Measurements from ENCODE around the gene SMS. TPM values are rescaled to one million over a fixed set of nuclear protein-coding genes. Genes with fewer than 3 reads are reported as not detected.

SMS gene
- total and polyA plus RNA-seq, 2 donors (not counting 1 experiment from before 2014, with no cell fraction given), result 7.0 to 30.5 TPM

GRCh38 chrX:21958187-21958586, 17.7 kb downstream of the SMS start:
- peaks cover 50% of the 10 kb centered on the region for H3K4me1 Mint-ChIP-seq

GRCh38 chrX:21958916-21959315, 18.4 kb downstream of the SMS start:
- POLR2A ChIA-PET, result no interaction called here
- Histone ChIP-seq H3K36me3 (replicated peaks in 1 of 2; ENCODE audit: control extremely low read depth in 1 of 2, control insufficient read depth in 1 of 2, extremely low read depth in 1 of 2, insufficient read depth in 2 of 2, low read length in 1 of 2) (no peaks in the 10 kb centered on the region), H3K4me1 (ENCODE audit: control insufficient read depth in 2 of 2, insufficient read depth in 2 of 2, low read length in 2 of 2) (peaks cover 6 to 13% of the 10 kb centered on the region in 2 donors), H4K20me1 (ENCODE audit: control insufficient read depth, insufficient read depth, low read length, poor library complexity, severe bottlenecking) (no peaks in the 10 kb centered on the region), H3K4me2 (replicated peaks; ENCODE audit: low read depth, low read length, poor library complexity, severe bottlenecking) (no peak overlapping the region), H3K9ac (ENCODE audit: low read length) (no peak overlapping the region), H3K4me3 (ENCODE audit: control extremely low read depth in 1 of 5, extremely low read depth in 1 of 5, insufficient read depth in 1 of 5, low read depth in 2 of 5, low read length in 4 of 5) (no peak overlapping the region), H3K27ac (ENCODE audit: low read length in 2 of 2) (no peak overlapping the region), H2AFZ (ENCODE audit: insufficient read depth, low read depth, low read length, poor library complexity, severe bottlenecking) (no peak overlapping the region), H3K79me2 (ENCODE audit: control insufficient read depth, insufficient read depth, low read length) (peaks cover 51% of the 10 kb centered on the region), H3K9me3 (ENCODE audit: control extremely low read depth in 1 of 3, control insufficient read depth in 2 of 3, insufficient read depth in 1 of 3, low read length in 2 of 3) (no peaks in the 10 kb centered on the region), H3K27me3 (replicated peaks in 1 of 4; ENCODE audit: control extremely low read depth in 1 of 4, control insufficient read depth in 3 of 4, insufficient read depth in 4 of 4, low read length in 3 of 4) (no peaks in the 10 kb centered on the region)
- no peak for TF ChIP-seq EZH2 (IDR thresholded peaks at IDR 0.05; ENCODE audit: borderline replicate concordance, insufficient read depth, low read depth, low read length, poor library complexity, severe bottlenecking)
- no peak for TF ChIP-seq CTCF (IDR thresholded peaks at IDR 0.05)
- no peak overlapping the region for H3K4me3 Mint-ChIP-seq
- DNase-seq (no peak), ATAC-seq (ENCODE audit: low read depth) (no peak)
- H3K27ac Mint-ChIP-seq, result no peak overlapping the region
- CTCF ChIA-PET, result no interaction called here
- no peaks in the 10 kb centered on the region for H3K9me3 Mint-ChIP-seq (ENCODE audit: insufficient read depth)
- intact Hi-C loops (cut with micrococcal nuclease), result no loop called here
- WGBS (ENCODE audit: insufficient coverage), result 100% methylated on average over 3 of the region's 4 CpGs
- H3K27me3 Mint-ChIP-seq, result no peaks in the 10 kb centered on the region
- H3K4me1 Mint-ChIP-seq, result peaks cover 49% of the 10 kb centered on the region

More at GRCh38 chrX:21958187-21958586, 17.7 kb downstream of the SMS start:
- H3K4me3 Mint-ChIP-seq, result no peak overlapping the region
- Histone ChIP-seq H3K4me1 (ENCODE audit: control insufficient read depth in 2 of 2, insufficient read depth in 2 of 2, low read length in 2 of 2) (peaks cover 6 to 13% of the 10 kb centered on the region in 2 donors), H3K4me3 (ENCODE audit: control extremely low read depth in 1 of 5, extremely low read depth in 1 of 5, insufficient read depth in 1 of 5, low read depth in 2 of 5, low read length in 4 of 5) (no peak overlapping the region), H3K27ac (ENCODE audit: low read length in 2 of 2) (no peak overlapping the region), H3K79me2 (ENCODE audit: control insufficient read depth, insufficient read depth, low read length) (peaks cover 58% of the 10 kb centered on the region), H3K36me3 (replicated peaks in 1 of 2; ENCODE audit: control extremely low read depth in 1 of 2, control insufficient read depth in 1 of 2, extremely low read depth in 1 of 2, insufficient read depth in 2 of 2, low read length in 1 of 2) (no peaks in the 10 kb centered on the region), H2AFZ (ENCODE audit: insufficient read depth, low read depth, low read length, poor library complexity, severe bottlenecking) (no peak overlapping the region), H3K4me2 (replicated peaks; ENCODE audit: low read depth, low read length, poor library complexity, severe bottlenecking) (no peak overlapping the region), H3K27me3 (replicated peaks in 1 of 4; ENCODE audit: control extremely low read depth in 1 of 4, control insufficient read depth in 3 of 4, insufficient read depth in 4 of 4, low read length in 3 of 4) (no peaks in the 10 kb centered on the region), H3K9me3 (ENCODE audit: control extremely low read depth in 1 of 3, control insufficient read depth in 2 of 3, insufficient read depth in 1 of 3, low read length in 2 of 3) (no peaks in the 10 kb centered on the region), H4K20me1 (ENCODE audit: control insufficient read depth, insufficient read depth, low read length, poor library complexity, severe bottlenecking) (no peaks in the 10 kb centered on the region), H3K9ac (ENCODE audit: low read length) (no peak overlapping the region)
- POLR2A ChIA-PET, result interaction anchor here (0.6 kb wide), 1 partner anchor 13 kb away, joined by 5 read pairs; no protein-coding TSS in a partner anchor
- H3K27me3 Mint-ChIP-seq, result no peaks in the 10 kb centered on the region
- no peak overlapping the region for H3K27ac Mint-ChIP-seq
- H3K9me3 Mint-ChIP-seq (ENCODE audit: insufficient read depth), result no peaks in the 10 kb centered on the region
- TF ChIP-seq CTCF (IDR thresholded peaks at IDR 0.05) (no peak), EZH2 (IDR thresholded peaks at IDR 0.05; ENCODE audit: borderline replicate concordance, insufficient read depth, low read depth, low read length, poor library complexity, severe bottlenecking) (no peak)
- no peak for DNase-seq
- CTCF ChIA-PET, result no interaction called here
- no peak for ATAC-seq (ENCODE audit: low read depth)
- intact Hi-C loops (cut with micrococcal nuclease), result no loop called here
- no CpG with 5 or more reads among the region's 8 CpGs for WGBS (ENCODE audit: insufficient coverage)

All from B cell (primary cell).